Pancreas (tissue), 10 donors: ENCODE measurements around the gene GTSE1. TPM values are rescaled to one million over a fixed set of nuclear protein-coding genes. Genes with fewer than 3 reads are reported as not detected.

Source experiments
- ATAC-seq, 4 donors: fragments of 200-7000 bp; cut with Tn5 transposase; one replicate each; pipeline versions ENCODE4 v1.8.0 to v1.9.1; 2020; ENCODE audit warnings: mild to moderate bottlenecking in 4 of 4, moderate library complexity in 4 of 4
- DNase-seq, 6 donors: peaks; one replicate each; pipeline ENCODE4 v3.0.0-alpha.2; 2020
- FAIRE-seq: peaks from 2 replicates; lab custom pipeline; 2012; peaks lifted over from hg19 to GRCh38; lab: Jason Lieb, UNC
- H3K27ac ChIP-seq, 4 donors: fragments of 200-600 bp; sonication (generic); 1 replicate in 3 of 4; 2 replicates in 1 of 4; pipeline versions ENCODE4 v1.5.0 to v1.8.0; 2020
- H3K27me3 ChIP-seq, 4 donors: fragments of 200-600 bp; one replicate each; pipeline ENCODE4 v1.8.0; 2021
- H3K36me3 ChIP-seq, 3 donors: fragments of 200-600 bp; sonication (generic) in 1 of 3; one replicate each; pipeline versions ENCODE4 v1.5.0 to v1.8.0; 2020 to 2021
- H3K4me1 ChIP-seq, 3 donors: fragments of 200-600 bp; one replicate each; pipeline ENCODE4 v1.8.0; 2021
- H3K4me3 ChIP-seq, 4 donors: fragments of 200-600 bp; sonication (generic) in 2 of 4; one replicate each; pipeline versions ENCODE4 v1.5.0 to v1.8.0; 2020 to 2021
- H3K9me3 ChIP-seq, 4 donors: fragments of 200-600 bp; one replicate each; pipeline ENCODE4 v1.8.0; 2021
- CTCF ChIP-seq, 4 donors: fragments of 200-600 bp; sonication (generic) in 3 of 4; IDR thresholded peaks; one replicate each; pipeline versions ENCODE4 v1.5.0 to v1.8.0; 2021; ENCODE audit warnings: antibody characterized with exemption in 4 of 4
- WGBS, 2 donors: extraction: QIAGEN DNeasy Blood & Tissue Kit; methylation state at CpG; one replicate each; pipeline ENCODE4 v1.1.7; 2013; 5-methylcytosine and 5-hydroxymethylcytosine counted together
- intact Hi-C, 3 donors: fragments of 100-400 bp; cut with DNase I; formaldehyde crosslinking; loops; one replicate each; pipeline versions ENCODE4 v1.11.1 to v1.14.2; 2022
- polyA plus RNA-seq, 2 donors: library from polyadenylated mRNA; stranded (reverse); fragments of 200-250 nt; gene quantifications; one replicate each; pipeline ENCODE4 v1.2.3, GENCODE V29; 2013
- total RNA-seq, 6 donors: library from RNA; stranded (reverse); fragmentation: NEBNext Ultra II Directional in 4 of 6; extraction: Animal tissue kit (Norgen Biotek cat#: 25700) in 4 of 6; gene quantifications; one replicate each; pipeline versions ENCODE4 v1.2.1 to v1.2.4, GENCODE V29; 2021 to 2023
- donor health status: healthy with polysubstance abuse.
- donor health status: DM: no; HTN: no; CAD: no; lungs with moderate emphysema.
- donor health status: DM: no; HTN: no; CAD: no.
- donor health status: control.
- donor health status: control.
- donor health status: Bipolar disorder and iron deficiency.
- donor health status: DM: yes; HTN: yes; CAD: no.
- donor health status: DM: no; HTN: no; CAD: no.
- donor health status: DM: no; HTN: no; CAD: no.
- donor health status: DM: yes; HTN: yes; CAD: no.

The GTSE1 gene
- total and polyA plus RNA-seq, 8 donors, result 0.12 to 0.75 (median 0.23) TPM; not detected in 1

DNA sequence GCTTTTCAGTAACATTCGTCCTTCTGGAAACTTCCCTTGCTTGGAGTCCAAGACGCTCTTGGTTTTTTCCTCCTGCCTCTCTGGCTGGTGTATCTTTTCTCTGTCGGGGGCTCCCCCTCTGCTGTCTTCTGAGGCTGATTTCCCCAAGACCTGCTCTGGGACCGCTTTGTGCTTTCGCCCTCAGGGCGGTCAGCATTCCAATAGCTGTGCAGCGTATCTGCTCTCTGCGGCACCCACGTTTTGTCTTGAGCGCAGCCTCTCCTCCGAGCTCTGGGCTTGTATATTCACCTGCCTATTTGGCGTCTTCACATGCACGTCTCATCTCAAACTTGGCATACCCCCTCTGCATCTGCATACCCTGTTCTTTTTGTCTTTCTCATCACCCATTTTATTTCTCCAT is 2.4 kb downstream of the GTSE1 start:
- WGBS, 2 donors, result 93 to 95% methylated on average over 13 of the region's 13 CpGs

GRCh38 chr22:46300491-46300890 is 3.8 kb downstream of the GTSE1 start:
- ATAC-seq (no peak), DNase-seq (no peak), FAIRE-seq (no peak)
- H3K4me1 ChIP-seq, result peaks cover 5 to 11% (median 5%) of the 10 kb centered on the region in 3 donors
- H3K27ac ChIP-seq, result no peak overlapping the region
- H3K9me3 ChIP-seq, result no peaks in the 10 kb centered on the region
- 94% methylated on average over 7 of the region's 7 CpGs for WGBS, 2 donors
- intact Hi-C loops, result loop anchor here in 1 of 3 donors (10.0 kb wide), 1 partner anchor 56 kb away; no protein-coding TSS in a partner anchor
- TF ChIP-seq CTCF (IDR thresholded peaks at IDR 0.05), result no peak
- no peaks in the 10 kb centered on the region for H3K36me3 ChIP-seq
- no peaks in the 10 kb centered on the region for H3K27me3 ChIP-seq
- H3K4me3 ChIP-seq, result no peak overlapping the region

More for the DNA sequence above, 2.4 kb downstream of the GTSE1 start:
- H3K4me1 ChIP-seq, result peaks cover 5 to 11% (median 5%) of the 10 kb centered on the region in 3 donors
- no peaks in the 10 kb centered on the region for H3K9me3 ChIP-seq
- no peaks in the 10 kb centered on the region for H3K36me3 ChIP-seq
- DNase-seq (peak in 1 of 6 donors; percentile 4), ATAC-seq (no peak), FAIRE-seq (no peak)
- no peak overlapping the region for H3K27ac ChIP-seq
- H3K27me3 ChIP-seq, result no peaks in the 10 kb centered on the region
- intact Hi-C loops, result no loop called here
- no peak overlapping the region for H3K4me3 ChIP-seq
- TF ChIP-seq CTCF (IDR thresholded peaks at IDR 0.05), result no peak

DNA sequence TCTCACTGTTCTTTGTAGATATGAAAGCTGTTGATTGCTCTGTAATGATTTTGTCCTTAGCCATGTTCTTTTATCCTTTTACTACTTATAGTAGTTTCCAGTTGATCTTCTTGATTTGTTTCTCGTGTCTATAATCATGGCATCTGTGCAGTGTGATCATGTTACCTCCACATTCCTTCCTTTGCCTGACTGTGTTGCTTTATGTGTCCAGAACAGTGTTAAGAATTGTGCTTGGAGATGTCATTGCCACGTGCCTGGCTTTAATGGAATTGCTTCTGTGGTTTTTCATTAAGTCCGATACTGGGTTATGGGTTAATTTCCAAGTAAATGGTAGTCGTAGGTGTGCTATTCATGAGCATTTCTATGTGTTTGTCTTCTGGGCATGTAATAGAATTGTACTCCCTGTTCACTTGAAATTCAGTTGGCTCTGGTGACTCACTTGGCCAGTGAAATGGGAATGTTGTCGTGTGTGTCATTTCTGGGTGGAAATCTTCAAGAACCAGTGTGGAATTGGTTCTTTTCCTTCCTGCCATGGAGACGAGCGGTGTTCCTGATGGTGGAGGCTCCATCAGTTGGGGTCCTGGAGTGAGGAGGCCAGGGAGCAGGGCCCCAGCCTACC is 6.8 kb downstream of the GTSE1 start:
- WGBS, 2 donors, result 91% methylated on average over 7 of the region's 7 CpGs
- no peak for ATAC-seq
- no peak for TF ChIP-seq CTCF (IDR thresholded peaks at IDR 0.05)
- H3K27me3 ChIP-seq, result no peaks in the 10 kb centered on the region
- H3K4me1 ChIP-seq, result no peaks in the 10 kb centered on the region
- intact Hi-C loops, result loop anchor here in 1 of 3 donors (10.0 kb wide), 1 partner anchor 59 kb away; no protein-coding TSS in a partner anchor
- H3K27ac ChIP-seq, result no peak overlapping the region
- H3K4me3 ChIP-seq, result no peak overlapping the region
- H3K9me3 ChIP-seq, result no peaks in the 10 kb centered on the region
- DNase-seq, result no peak
- no peak for FAIRE-seq
- H3K36me3 ChIP-seq, result no peaks in the 10 kb centered on the region

- peak in 1 of 6 donors; percentile 35 for DNase-seq
- no peak overlapping the region for H3K27ac ChIP-seq
- no peaks in the 10 kb centered on the region for H3K36me3 ChIP-seq
- intact Hi-C loops, result loop anchor here in 1 of 3 donors (10.0 kb wide), 1 partner anchor 64 kb away; no protein-coding TSS in a partner anchor
- H3K27me3 ChIP-seq, result no peaks in the 10 kb centered on the region
- no peak for FAIRE-seq
- no peak for ATAC-seq
- H3K9me3 ChIP-seq, result no peaks in the 10 kb centered on the region
- WGBS, 2 donors, result 93 to 94% methylated on average over 23 of the region's 23 CpGs
- no peak overlapping the region for H3K4me3 ChIP-seq
- no peak for TF ChIP-seq CTCF (IDR thresholded peaks at IDR 0.05)
- no peaks in the 10 kb centered on the region for H3K4me1 ChIP-seq
These were observed 11.8 kb downstream of the GTSE1 start for GRCh38 chr22:46308283-46308988.
